GM12874 (cell line): ENCODE data around the gene NCBP1.

ENCODE experiments used
- TF ChIP-seq, protein P1 (sequence below): IDR thresholded peaks from 2 replicates; pipeline ENCODE4 v1.5.1; 2011; ENCODE audit warnings: low read depth, mild to moderate bottlenecking, control low read depth, low read length, moderate library complexity; ENCODE audit not compliant: insufficient read depth

The NCBP1 gene

DNA sequence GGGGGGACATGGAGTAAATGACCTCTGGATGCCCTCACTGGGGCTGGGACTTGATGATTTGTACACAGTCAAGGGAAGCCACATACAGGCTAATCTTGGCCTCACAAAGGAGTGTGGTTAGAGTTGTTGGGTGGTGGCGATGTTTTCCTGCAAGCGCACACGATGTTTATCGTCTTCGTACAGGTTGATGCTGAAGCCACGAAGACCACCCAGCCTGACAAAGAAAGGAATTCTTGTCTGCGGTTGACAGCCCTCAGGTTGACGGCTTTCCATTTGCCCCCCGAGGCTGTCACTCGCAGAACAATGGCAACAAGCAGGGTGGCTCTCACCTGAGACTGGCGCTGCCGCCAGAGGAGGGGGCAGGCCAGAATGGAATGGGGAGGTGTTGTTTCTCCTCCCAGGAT lies 77.6 kb downstream of the NCBP1 start:
- TF ChIP-seq, protein P1, sequence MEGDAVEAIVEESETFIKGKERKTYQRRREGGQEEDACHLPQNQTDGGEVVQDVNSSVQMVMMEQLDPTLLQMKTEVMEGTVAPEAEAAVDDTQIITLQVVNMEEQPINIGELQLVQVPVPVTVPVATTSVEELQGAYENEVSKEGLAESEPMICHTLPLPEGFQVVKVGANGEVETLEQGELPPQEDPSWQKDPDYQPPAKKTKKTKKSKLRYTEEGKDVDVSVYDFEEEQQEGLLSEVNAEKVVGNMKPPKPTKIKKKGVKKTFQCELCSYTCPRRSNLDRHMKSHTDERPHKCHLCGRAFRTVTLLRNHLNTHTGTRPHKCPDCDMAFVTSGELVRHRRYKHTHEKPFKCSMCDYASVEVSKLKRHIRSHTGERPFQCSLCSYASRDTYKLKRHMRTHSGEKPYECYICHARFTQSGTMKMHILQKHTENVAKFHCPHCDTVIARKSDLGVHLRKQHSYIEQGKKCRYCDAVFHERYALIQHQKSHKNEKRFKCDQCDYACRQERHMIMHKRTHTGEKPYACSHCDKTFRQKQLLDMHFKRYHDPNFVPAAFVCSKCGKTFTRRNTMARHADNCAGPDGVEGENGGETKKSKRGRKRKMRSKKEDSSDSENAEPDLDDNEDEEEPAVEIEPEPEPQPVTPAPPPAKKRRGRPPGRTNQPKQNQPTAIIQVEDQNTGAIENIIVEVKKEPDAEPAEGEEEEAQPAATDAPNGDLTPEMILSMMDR = no peak

DNA sequence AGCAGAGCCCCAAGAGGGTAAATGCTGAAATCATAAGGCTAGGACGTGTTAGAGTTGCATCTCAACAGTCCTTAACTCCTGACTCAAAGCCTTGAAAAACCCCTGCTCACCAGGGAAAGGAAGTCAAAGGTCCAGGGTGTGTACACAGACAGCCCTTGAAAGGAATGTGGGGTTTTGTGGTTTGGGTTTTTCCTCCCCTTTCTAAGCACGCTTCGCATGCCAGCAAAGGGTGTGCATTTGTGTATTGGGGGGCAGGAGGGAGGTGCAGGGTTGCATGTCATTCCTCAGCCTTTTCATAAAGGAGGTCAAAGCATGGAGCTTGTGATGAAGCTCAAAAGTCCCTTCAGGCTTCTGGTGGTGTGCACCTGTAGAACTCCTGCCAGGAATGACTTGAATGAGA lies 80.8 kb downstream of the NCBP1 start:
- TF ChIP-seq, protein P1 = no peak

DNA sequence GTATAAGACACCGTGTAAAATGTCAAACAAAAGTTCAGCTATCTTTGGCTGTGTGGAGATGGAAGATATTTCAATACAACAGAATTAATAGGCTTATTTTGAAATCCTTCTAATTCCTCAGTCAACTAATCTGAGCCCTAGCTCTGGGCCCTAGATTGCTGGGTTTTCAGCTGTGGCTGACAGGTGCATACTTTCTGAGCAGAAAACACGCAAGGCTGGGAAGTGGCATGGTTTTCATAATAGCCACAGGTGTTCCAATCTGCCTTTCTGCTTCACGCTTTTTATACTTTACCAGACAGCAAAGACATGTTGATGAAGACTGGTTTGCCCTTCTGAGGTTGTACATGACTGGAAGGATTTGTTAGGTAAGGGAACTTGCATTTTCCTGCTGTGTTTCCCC lies 84.2 kb downstream of the NCBP1 start:
- TF ChIP-seq, protein P1 = no peak

DNA sequence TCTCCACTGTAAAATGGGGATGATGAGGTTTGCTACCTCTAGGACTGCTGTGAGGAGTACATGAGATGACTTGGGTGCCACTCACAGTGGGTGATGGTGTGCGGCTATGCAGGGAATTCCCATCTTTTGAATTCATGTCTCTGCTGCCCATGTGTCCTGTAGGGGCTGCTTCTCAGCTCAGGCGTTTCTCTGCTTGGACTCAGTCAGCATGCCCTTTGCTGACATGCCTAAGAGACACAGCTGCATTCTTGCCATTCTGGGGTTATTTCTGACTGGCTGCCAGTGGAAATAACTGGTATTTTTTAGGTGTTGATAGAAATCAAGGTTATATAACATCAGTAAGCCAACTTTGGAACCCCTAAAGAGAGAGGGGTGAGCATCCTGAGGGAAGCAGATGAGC lies 87.8 kb downstream of the NCBP1 start:
- TF ChIP-seq, protein P1 = no peak

DNA sequence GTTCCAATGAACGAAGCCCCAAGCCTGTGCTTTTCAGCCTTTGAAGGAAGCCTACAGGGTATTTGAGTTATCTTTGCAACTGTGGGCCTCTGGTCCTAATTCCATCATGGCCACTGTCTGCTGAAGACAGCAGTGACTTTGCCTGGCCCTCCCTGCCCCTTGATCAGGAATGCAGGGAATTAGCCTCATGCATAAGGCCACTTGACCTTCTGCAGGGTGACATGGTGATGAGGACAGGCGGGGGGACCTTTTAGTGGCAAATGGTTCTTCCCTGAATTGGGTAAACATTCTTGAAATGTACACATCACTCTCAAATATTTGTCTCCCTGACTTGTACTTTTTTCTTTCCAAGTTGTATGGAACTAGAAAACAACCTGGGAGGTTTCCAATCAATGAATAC lies 88.7 kb downstream of the NCBP1 start:
- TF ChIP-seq, protein P1 = no peak
